AG09319 (cell line): ENCODE results near the gene GPR160.
A peak's percentile ranks its signal among the peaks of the same experiment; 100 is the strongest.

Source experiments
- DNase-seq: peaks from one replicate; pipeline ENCODE4 v3.0.0-alpha.2; 2010; ENCODE audit warnings: low read depth; ENCODE audit errors: extremely low read depth
- TF ChIP-seq, protein P1 (sequence below): IDR thresholded peaks from 2 replicates; pipeline ENCODE4 v1.5.1; 2011; ENCODE audit warnings: low read depth, mild to moderate bottlenecking, inconsistent platforms, low read length, moderate library complexity

The GPR160 gene

GRCh38 chr3:169999433-169999832, 38.4 kb upstream of the GPR160 start:
- DNase-seq = no peak
- TF ChIP-seq, protein P1, sequence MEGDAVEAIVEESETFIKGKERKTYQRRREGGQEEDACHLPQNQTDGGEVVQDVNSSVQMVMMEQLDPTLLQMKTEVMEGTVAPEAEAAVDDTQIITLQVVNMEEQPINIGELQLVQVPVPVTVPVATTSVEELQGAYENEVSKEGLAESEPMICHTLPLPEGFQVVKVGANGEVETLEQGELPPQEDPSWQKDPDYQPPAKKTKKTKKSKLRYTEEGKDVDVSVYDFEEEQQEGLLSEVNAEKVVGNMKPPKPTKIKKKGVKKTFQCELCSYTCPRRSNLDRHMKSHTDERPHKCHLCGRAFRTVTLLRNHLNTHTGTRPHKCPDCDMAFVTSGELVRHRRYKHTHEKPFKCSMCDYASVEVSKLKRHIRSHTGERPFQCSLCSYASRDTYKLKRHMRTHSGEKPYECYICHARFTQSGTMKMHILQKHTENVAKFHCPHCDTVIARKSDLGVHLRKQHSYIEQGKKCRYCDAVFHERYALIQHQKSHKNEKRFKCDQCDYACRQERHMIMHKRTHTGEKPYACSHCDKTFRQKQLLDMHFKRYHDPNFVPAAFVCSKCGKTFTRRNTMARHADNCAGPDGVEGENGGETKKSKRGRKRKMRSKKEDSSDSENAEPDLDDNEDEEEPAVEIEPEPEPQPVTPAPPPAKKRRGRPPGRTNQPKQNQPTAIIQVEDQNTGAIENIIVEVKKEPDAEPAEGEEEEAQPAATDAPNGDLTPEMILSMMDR = no peak

DNA sequence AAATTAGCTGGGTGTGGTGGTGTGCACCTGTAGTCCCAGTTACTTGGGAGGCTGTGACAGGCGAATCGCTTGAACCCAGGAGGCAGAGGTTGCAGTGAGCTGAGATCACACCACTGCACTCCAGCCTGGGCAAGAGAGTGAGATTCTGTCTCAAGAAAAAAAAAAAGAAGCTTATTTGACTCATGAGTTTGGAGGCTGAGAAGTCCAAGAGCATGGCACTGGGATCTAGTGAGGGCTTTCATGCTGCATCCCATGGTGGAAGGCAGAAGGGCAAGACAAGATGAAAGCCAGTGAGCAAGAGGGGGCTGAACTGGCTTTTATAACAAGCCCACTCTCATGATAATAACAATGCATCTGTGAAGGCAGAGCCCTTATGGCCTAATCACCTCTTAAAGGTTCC, 37.7 kb upstream of the GPR160 start:
- no peak for DNase-seq
- TF ChIP-seq, protein P1 = no peak

DNA sequence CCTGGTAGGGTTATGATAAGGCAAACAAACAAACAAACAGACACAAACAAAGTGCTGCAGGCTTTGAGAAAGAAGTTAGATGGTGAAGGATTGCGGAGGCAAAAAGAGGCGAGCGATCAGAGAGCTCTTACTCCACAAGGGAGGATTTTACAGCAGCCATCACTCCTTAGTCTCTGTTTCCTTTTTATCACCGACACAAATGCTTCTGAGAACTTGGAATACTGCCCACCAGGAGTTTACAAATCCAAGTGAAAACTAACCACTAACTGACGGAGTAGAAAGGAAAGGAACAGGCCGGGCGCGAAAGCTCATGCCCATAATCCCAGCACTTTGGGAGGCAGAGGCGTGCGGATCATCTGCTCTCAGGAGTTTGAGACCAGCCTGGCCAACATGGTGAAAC, 35.6 kb upstream of the GPR160 start:
- TF ChIP-seq, protein P1 = no peak
- no peak for DNase-seq

- no peak for DNase-seq
- TF ChIP-seq, protein P1 = no peak
These were observed 34.9 kb upstream of the GPR160 start for GRCh38 chr3:170002879-170003278.

GRCh38 chr3:170003881-170004356, 33.9 kb upstream of the GPR160 start:
- DNase-seq = no peak
- TF ChIP-seq, protein P1 = no peak

GRCh38 chr3:170007031-170007663, 30.6 kb upstream of the GPR160 start:
- DNase-seq = peak; percentile 15

DNA sequence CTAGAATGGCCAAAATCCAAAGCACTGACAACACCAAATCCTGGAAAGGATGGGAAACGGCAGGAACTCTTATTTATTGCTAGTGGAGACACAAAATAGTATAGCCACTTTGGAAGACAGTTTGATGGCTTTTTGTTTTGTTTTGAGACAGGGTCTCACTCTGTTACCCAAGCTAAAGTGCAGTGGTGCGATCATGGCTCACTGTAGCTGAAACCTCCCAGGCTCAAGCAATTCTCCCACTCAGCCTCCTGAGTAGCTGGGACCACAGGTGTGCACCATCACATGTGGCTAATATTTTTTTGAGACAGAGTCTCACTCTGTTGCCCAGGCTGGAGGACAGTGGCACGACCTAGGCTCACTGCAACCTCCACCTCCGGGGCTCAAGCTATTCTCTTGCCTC, 27.3 kb upstream of the GPR160 start:
- TF ChIP-seq, protein P1 = no peak
- DNase-seq = no peak

More at GRCh38 chr3:170007031-170007663, 30.6 kb upstream of the GPR160 start:
- TF ChIP-seq, protein P1 = no peak
